Activated CD4-positive, alpha-beta T cell treated with anti-CD3 and anti-CD28 coated beads for 36 hours (primary cell): ENCODE measurements around the gene PPP6R1. TPM values are rescaled to one million over a fixed set of nuclear protein-coding genes. Genes with fewer than 3 reads are reported as not detected.

Experiments used
- ATAC-seq: fragments of 200-7000 bp; cut with Tn5 transposase; one replicate; pipeline ENCODE4 v1.10.0; 2021; ENCODE audit warnings: mild to moderate bottlenecking, moderate library complexity
- CTCF ChIA-PET: fragments of 350-600 bp; sonication (Branson Sonifier 250); formaldehyde crosslinking; loops from one replicate; lab custom pipeline; 2021; ENCODE audit warnings: antibody characterized with exemption; lab: Charles Lee
- POLR2A ChIA-PET: fragments of 350-600 bp; sonication (Branson Sonifier 250); formaldehyde crosslinking; loops from one replicate; lab custom pipeline; 2021; ENCODE audit warnings: antibody characterized with exemption, inconsistent platforms; lab: Charles Lee
- DNase-seq: peaks from one replicate; pipeline ENCODE4 v3.0.0-alpha.2; 2020
- H3K27ac Mint-ChIP-seq: one replicate; pipeline ENCODE4 v1.8.0; 2021; ENCODE audit warnings: mixed read lengths
- H3K27me3 Mint-ChIP-seq: one replicate; pipeline ENCODE4 v1.8.0; 2021; ENCODE audit warnings: mixed read lengths
- H3K36me3 Mint-ChIP-seq: one replicate; pipeline ENCODE4 v1.8.0; 2021; ENCODE audit warnings: low read depth, mixed read lengths
- H3K4me1 Mint-ChIP-seq: one replicate; pipeline ENCODE4 v1.8.0; 2021; ENCODE audit warnings: mixed read lengths
- H3K4me3 Mint-ChIP-seq: one replicate; pipeline ENCODE4 v1.8.0; 2021; ENCODE audit warnings: mild to moderate bottlenecking, moderate library complexity, mixed read lengths
- H3K9me3 Mint-ChIP-seq: one replicate; pipeline ENCODE4 v1.8.0; 2021; ENCODE audit warnings: low read depth, mixed read lengths
- intact Hi-C, 2 experiments: fragments of 100-400 bp; cut with DNase I in 1 of 2; cut with micrococcal nuclease in 1 of 2; formaldehyde crosslinking; loops; one replicate each; pipeline versions ENCODE4 v1.14.2 to v1.15.1; 2022 to 2024; cut with DNase I, micrococcal nuclease
- total RNA-seq, 2 experiments: library from RNA; stranded (reverse); gene quantifications; one replicate each; pipeline ENCODE4 v1.2.3, GENCODE V29; 2021

PPP6R1 gene
- total RNA-seq, 2 experiments from 2014 or later, result 177 to 201 TPM

DNA sequence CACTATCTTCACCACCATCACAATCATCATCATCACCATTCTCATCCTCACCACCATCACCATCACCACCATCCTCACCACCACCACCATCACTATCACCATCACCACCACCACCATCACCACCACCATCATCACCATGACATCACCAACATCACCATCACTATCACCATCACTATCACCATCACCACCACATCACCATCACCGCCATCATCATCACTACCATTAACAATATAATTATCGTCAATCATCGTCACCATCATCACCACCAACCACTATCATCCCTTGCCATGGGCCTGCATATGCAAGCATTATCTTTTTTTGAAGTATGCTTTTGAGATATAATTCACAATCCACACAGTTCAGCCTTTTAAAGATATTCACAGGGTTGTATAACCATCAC is 7.6 kb upstream of the PPP6R1 start:
- Mint-ChIP-seq H3K36me3 (peaks cover 22% of the 10 kb centered on the region), H3K4me1 (no peaks in the 10 kb centered on the region), H3K27me3 (no peaks in the 10 kb centered on the region), H3K27ac (no peak overlapping the region), H3K4me3 (no peak overlapping the region), H3K9me3 (peaks cover 7% of the 10 kb centered on the region)
- intact Hi-C loops, result no loop called here
- no peak for DNase-seq
- no peak for ATAC-seq
- ChIA-PET POLR2A (no interaction called here), CTCF (no interaction called here)

DNA sequence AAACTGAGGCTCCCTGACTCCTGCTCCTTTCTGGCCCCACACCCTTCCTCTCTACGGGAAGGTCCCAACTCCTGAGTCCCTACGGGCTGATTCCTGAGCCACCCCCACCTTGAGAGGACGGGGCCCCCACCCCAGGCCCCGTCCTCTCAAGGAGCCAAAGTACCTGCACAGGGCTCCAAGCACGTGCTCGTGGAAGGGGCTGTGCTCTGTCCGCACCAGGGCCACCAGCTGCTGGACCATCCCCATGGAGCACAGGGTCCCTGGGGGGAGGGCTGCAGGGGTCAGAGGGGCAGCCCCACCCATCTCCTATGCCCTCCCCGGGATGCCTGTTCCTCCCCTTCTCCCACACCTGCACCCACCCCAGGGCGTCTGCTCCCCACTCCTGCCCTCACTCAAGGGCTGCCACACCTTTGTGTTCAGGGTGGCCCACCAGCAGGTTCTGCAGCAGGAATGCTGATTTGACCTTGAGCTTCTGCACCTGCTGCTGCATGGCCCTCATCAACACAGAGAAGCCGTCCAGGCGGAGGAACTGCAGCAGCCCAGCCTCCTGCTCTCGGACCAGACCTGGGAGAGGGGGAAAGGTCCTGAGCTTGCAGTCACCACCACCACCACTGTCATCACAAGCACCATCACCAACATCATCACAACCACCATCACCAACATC is 7.0 kb upstream of the PPP6R1 start:
- no peak overlapping the region for H3K4me3 Mint-ChIP-seq
- H3K36me3 Mint-ChIP-seq, result peaks cover 21% of the 10 kb centered on the region
- ChIA-PET POLR2A (no interaction called here), CTCF (no interaction called here)
- intact Hi-C loops, result no loop called here
- H3K9me3 Mint-ChIP-seq, result peaks cover 7% of the 10 kb centered on the region
- no peak for ATAC-seq
- no peaks in the 10 kb centered on the region for H3K4me1 Mint-ChIP-seq
- H3K27ac Mint-ChIP-seq, result no peak overlapping the region
- no peaks in the 10 kb centered on the region for H3K27me3 Mint-ChIP-seq
- no peak for DNase-seq

DNA sequence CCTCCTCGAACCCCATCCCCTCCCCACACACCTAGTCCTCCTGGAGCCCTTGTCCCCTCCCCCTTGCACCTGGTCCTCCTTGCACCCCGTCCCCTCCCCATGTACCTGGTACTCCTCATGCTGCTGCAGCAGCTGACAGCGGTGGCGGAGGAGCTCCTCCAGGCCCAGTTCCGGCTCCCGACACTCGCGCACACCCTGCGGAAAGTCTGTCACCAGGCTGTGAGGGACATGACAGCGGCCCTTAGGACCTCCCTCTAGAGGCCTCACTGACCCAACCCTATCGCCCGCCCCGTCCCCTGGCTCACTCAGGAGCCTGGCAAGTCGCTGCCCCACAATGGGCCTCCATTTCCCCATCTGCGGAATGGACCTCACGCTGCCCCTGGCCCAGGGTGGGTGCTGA is 6.4 kb upstream of the PPP6R1 start:
- peaks cover 4% of the 10 kb centered on the region for H3K4me1 Mint-ChIP-seq
- no peak overlapping the region for H3K27ac Mint-ChIP-seq
- peaks cover 7% of the 10 kb centered on the region for H3K9me3 Mint-ChIP-seq
- peaks cover 17% of the 10 kb centered on the region for H3K36me3 Mint-ChIP-seq
- no peaks in the 10 kb centered on the region for H3K27me3 Mint-ChIP-seq
- POLR2A ChIA-PET, result no interaction called here
- DNase-seq, result no peak
- CTCF ChIA-PET, result no interaction called here
- intact Hi-C loops, result no loop called here
- H3K4me3 Mint-ChIP-seq, result no peak overlapping the region
- no peak for ATAC-seq

DNA sequence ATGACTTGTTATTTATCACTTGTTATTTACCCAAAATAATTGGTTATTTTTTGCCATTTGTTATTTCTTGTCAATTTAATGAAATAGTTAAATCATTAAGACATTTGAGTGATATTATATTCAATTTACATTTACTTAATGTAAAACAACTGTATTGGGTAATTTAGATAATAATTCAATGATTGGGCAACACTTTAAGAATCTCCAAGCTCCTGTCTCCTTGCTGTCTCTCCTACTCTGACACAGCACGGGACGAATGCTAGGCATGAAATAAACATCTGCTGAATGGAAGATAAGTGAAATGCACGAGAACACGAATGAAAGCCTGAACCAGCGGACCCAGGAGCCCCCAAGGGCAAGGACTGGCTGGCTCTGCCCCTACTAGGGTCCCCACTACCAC is 5.7 kb upstream of the PPP6R1 start:
- Mint-ChIP-seq H3K27ac (no peak overlapping the region), H3K4me3 (no peak overlapping the region), H3K36me3 (peaks cover 17% of the 10 kb centered on the region), H3K4me1 (peaks cover 4% of the 10 kb centered on the region), H3K27me3 (no peaks in the 10 kb centered on the region), H3K9me3 (peaks cover 7% of the 10 kb centered on the region)
- ChIA-PET CTCF (no interaction called here), POLR2A (no interaction called here)
- intact Hi-C loops, result no loop called here
- no peak for ATAC-seq
- no peak for DNase-seq

DNA sequence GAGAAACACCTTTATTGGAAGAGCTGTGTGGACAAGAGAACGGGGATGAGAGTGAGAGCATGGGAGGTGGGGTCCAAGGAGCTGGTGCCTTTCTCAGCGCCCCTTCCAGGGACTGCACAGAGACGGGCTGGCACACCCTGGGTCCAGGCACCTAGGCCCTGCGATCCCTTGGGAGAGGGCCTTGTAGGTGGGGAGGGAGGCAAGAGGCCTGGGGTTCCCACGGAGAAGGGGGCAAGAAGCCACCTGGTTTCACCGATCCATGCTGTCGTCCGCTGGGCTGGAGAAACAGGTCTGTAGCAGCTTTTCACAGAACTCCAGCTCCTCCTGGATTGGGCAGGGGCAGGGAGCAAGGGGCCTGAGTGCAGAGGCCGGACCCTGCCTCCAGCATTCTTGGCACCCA is 3.5 kb upstream of the PPP6R1 start:
- DNase-seq, result no peak
- Mint-ChIP-seq H3K27ac (no peak overlapping the region), H3K4me1 (peaks cover 8% of the 10 kb centered on the region), H3K36me3 (peaks cover 18% of the 10 kb centered on the region), H3K27me3 (no peaks in the 10 kb centered on the region), H3K4me3 (no peak overlapping the region), H3K9me3 (peaks cover 7% of the 10 kb centered on the region)
- ChIA-PET CTCF (interaction anchor here (1.0 to 1.2 kb wide), 2 partner anchors 11 to 18 kb away, joined by 3 read pairs; partner anchors contain the start of gene HSPBP1), POLR2A (interaction anchor here (1.5 kb wide), 1 partner anchor 18 kb away, joined by 4 read pairs; no protein-coding TSS in a partner anchor)
- no peak for ATAC-seq
- intact Hi-C loops, result no loop called here

DNA sequence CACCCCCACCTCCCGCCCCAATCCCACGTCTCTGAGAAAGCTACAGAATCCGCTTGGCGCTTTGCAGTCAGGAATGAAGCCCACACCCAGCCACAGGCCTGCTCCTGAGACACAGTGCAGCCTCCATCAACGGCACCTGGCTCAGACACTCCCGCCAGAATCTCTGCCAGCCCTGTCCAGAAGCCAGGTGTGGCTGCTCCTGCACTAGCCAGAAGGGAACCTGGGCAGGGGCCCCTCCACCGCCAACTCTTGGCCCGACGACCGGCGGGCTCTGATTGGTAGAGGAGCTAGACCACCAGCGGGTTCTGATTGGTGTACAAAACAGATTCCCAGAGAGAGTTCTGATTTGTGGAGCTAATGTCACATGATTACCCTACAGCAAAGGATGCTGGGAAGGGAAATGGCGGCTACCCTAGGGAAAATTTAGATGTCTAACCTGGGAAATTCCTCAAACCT is 2.9 kb upstream of the PPP6R1 start:
- H3K36me3 Mint-ChIP-seq, result peaks cover 23% of the 10 kb centered on the region
- no peak for ATAC-seq
- CTCF ChIA-PET, result interaction anchor here (0.6 to 1.2 kb wide), 3 partner anchors 11 to 206 kb away, joined by 3 read pairs; partner anchors contain the start of gene HSPBP1

DNA sequence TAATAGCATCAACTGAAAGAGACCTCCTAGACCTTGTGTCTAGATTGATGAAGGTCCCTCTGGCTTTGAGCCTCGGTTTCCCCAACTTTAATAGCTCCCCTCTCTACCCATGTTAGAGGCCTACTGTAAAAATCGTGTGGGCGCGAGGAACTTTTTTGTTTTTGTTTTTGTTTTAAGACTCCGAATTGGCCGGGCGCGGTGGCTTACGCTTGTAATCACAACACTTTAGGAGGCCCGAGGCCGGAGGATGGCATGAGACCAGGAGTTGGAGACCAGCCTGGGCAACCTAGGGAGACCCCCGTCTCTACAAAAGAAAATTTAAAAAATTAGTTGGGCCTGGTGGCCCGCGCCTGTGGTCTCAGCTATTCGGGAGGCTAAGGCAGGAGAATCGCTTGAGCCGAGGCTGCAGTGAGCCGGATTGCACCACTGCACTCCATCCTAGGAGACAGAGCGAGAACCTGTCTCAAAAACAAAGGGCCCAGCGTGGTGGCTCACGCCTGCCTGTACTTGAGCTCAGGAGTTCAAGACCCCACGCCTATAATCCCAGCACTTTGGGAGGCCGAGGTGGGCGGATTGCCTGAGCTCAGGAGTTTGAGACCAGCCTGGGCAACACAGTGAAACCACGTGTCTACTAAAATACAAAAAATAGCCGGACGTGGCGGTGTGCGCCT is 858 bp upstream of the PPP6R1 start:
- POLR2A ChIA-PET, result interaction anchor here (0.6 to 2.4 kb wide), 11 partner anchors 9 to 386 kb away, joined by 3 to 17 read pairs (median 4); partner anchors contain the start of genes HSPBP1, KMT5C, TMEM238 and UBE2S
- Mint-ChIP-seq H3K36me3 (peaks cover 37% of the 10 kb centered on the region), H3K4me1 (peaks cover 22% of the 10 kb centered on the region), H3K9me3 (no peaks in the 10 kb centered on the region), H3K4me3 (peak overlapping the region; percentile 95), H3K27me3 (no peaks in the 10 kb centered on the region), H3K27ac (peak overlapping the region; percentile 98)
- no peak for ATAC-seq
- intact Hi-C loops, result loop anchor here (1.0 to 10.0 kb wide), 26 partner anchors 21 to 1122 kb away; partner anchors contain the start of genes HSPBP1 (in 2 of the 2), KMT5C (in 2 of the 2), ZNF580 (in 2 of the 2) and ZNF581 (in 2 of the 2)
- DNase-seq, result no peak
- CTCF ChIA-PET, result interaction anchor here (0.7 to 1.8 kb wide), 8 partner anchors 11 to 244 kb away, joined by 3 to 6 read pairs (median 4); partner anchors contain the start of gene HSPBP1

More for the DNA sequence above, 2.9 kb upstream of the PPP6R1 start:
- peaks cover 5% of the 10 kb centered on the region for H3K9me3 Mint-ChIP-seq
- H3K4me3 Mint-ChIP-seq, result no peak overlapping the region
- POLR2A ChIA-PET, result interaction anchor here (0.7 to 1.5 kb wide), 2 partner anchors 19 to 338 kb away, joined by 3 to 4 read pairs; partner anchors contain the start of gene FIZ1
- H3K4me1 Mint-ChIP-seq, result peaks cover 12% of the 10 kb centered on the region
- H3K27me3 Mint-ChIP-seq, result no peaks in the 10 kb centered on the region
- intact Hi-C loops, result no loop called here
- no peak for DNase-seq
- no peak overlapping the region for H3K27ac Mint-ChIP-seq

DNA sequence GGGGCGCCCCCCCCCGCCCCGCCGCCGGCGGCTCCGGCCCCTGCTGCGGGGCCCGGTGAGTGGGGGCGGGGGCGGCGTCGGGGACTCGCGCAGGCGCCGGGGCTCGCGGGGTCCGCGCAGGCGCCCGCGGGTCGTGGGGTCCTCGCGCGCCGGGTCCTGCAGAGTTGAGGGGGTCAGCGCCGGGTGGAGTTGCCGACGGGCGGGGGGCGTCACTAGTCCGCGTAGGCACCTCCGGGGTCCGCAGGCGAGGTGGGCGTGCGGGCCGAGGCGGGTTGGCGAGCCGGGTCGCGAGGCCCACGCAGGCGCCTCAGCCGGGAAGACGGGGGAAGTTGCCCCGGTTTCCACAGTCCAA is 365 bp downstream of the PPP6R1 start:
- POLR2A ChIA-PET, result interaction anchor here (1.4 to 1.8 kb wide), 2 partner anchors 22 to 126 kb away, joined by 6 to 10 read pairs; partner anchors contain the start of genes HSPBP1 and TMEM238
- no peak for ATAC-seq
- CTCF ChIA-PET, result interaction anchor here (0.6 to 0.9 kb wide), 2 partner anchors 22 to 245 kb away, joined by 3 read pairs; partner anchors contain the start of gene HSPBP1
- Mint-ChIP-seq H3K27ac (no peak overlapping the region), H3K4me3 (peak overlapping the region; percentile 95), H3K27me3 (no peaks in the 10 kb centered on the region), H3K4me1 (peaks cover 25% of the 10 kb centered on the region), H3K36me3 (peaks cover 43% of the 10 kb centered on the region), H3K9me3 (no peaks in the 10 kb centered on the region)
- intact Hi-C loops, result loop anchor here (2.0 to 10.0 kb wide), 10 partner anchors 42 to 1056 kb away; partner anchors contain the start of genes ZNF580 (in 2 of the 2), ZNF581 (in 2 of the 2), KMT5C (in 1 of the 2) and RPS9 (in 1 of the 2)
- DNase-seq, result peak; percentile 65

DNA sequence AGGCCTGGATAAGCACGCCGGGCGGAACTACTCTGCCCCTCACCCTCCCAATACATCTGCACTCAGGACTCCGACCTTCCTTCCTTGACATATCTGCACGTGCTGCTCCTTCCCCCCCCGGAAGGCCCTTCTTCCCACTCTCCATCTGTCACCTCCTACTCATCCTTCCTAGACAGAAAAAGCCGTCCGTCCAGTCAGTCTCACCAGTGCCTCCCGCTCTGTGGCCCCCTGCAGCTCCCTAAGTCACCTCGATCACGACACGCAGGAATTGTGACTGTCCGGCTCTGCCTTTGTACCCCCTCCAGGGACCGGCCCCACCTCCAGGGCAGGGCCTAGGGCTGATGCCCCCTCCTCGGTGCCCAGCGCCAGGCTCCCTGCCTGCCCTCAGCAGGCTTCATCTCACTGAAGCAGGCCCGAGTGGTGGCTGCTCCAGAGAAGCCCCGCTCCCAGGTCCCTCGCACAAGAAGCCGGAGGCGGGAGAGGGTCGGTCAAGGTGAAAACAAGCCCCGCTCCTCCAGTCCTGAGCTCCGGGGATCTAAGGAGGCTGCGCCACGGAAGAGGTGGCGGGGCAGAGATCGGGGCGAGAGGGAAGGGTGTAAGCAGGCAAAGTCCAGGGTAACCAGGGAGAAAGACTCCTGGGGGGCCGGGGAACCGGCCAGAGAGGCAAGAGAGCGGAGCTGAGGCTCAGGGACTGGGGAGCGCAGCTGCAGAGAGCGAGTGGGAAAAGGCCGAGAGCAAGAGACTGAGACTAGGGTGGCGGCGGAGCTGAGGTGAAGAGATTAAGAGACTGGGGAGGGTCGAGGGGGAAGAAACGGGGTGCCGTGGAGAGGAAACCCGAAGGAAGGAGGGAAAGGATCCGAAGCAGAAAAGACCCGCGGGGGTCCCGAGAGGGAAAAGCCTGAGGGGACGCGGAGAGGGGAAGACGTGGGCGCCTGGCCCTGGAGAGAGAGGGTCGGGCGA is 1.1 kb downstream of the PPP6R1 start:
- ChIA-PET CTCF (interaction anchor here (0.6 to 0.7 kb wide), 2 partner anchors 22 to 213 kb away, joined by 3 read pairs; partner anchors contain the start of gene HSPBP1), POLR2A (interaction anchor here (0.6 to 1.5 kb wide), 3 partner anchors 22 to 240 kb away, joined by 3 to 6 read pairs (median 3); partner anchors contain the start of gene KMT5C)
- H3K9me3 Mint-ChIP-seq, result no peaks in the 10 kb centered on the region
- ATAC-seq, result no peak
- H3K4me1 Mint-ChIP-seq, result peaks cover 32% of the 10 kb centered on the region
- H3K4me3 Mint-ChIP-seq, result peak overlapping the region; percentile 95
- peak overlapping the region; percentile 98 for H3K27ac Mint-ChIP-seq
- H3K27me3 Mint-ChIP-seq, result no peaks in the 10 kb centered on the region
- DNase-seq, result peak; percentile 55
- intact Hi-C loops, result loop anchor here (2.0 to 10.0 kb wide), 10 partner anchors 41 to 1057 kb away; partner anchors contain the start of genes ZNF580 (in 2 of the 2), ZNF581 (in 2 of the 2), KMT5C (in 1 of the 2) and RPS9 (in 1 of the 2)
- peaks cover 46% of the 10 kb centered on the region for H3K36me3 Mint-ChIP-seq
